ENCODE results near the gene HMGN1.
A peak's percentile ranks its signal among the peaks of the same experiment; 100 is the strongest.
"Not testable (repeated sequence)": the region's sequence is repeated elsewhere in the genome, so short reads cannot be mapped to it uniquely, and the experiment has no call there.

Gene HMGN1

DNA sequence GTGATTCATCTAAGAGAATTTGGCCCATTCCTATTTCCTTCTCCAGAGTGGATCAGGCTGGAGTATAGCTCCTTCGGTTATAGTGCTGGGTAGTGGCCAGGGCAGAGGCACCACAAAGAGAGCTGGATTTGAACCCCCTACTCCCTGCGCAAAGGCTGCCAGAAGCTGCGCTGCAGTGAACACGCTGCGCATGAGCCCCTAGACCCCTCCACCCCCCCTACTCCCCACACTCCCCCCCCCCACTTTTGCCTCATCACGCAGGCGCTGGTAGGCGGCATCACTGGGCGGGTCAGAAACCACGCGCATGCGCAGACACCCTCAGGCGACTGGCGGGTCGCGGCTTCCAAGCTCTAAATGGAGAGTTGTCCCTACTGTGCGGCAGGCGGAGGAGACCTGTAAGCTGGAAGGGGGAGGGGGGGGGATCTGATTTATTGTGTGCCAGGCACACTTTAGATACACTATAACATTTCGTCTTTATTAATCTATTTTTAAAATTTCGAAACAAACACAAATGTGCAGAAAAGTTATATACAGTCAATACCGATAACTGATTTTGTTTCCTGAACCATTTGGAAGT, 38.7 kb upstream of the HMGN1 start:
- H3K4me3 ChIP-seq = peak overlapping the region; percentile 73
- peak overlapping the region; percentile 46 to 88 for H3K27ac ChIP-seq
- DNase-seq (ENCODE audit: low spot score) = peak; percentile 90
- TF ChIP-seq, protein P1, sequence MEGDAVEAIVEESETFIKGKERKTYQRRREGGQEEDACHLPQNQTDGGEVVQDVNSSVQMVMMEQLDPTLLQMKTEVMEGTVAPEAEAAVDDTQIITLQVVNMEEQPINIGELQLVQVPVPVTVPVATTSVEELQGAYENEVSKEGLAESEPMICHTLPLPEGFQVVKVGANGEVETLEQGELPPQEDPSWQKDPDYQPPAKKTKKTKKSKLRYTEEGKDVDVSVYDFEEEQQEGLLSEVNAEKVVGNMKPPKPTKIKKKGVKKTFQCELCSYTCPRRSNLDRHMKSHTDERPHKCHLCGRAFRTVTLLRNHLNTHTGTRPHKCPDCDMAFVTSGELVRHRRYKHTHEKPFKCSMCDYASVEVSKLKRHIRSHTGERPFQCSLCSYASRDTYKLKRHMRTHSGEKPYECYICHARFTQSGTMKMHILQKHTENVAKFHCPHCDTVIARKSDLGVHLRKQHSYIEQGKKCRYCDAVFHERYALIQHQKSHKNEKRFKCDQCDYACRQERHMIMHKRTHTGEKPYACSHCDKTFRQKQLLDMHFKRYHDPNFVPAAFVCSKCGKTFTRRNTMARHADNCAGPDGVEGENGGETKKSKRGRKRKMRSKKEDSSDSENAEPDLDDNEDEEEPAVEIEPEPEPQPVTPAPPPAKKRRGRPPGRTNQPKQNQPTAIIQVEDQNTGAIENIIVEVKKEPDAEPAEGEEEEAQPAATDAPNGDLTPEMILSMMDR (IDR thresholded peaks at IDR 0.05) = no peak

- TF ChIP-seq, protein P1 (IDR thresholded peaks at IDR 0.05) = no peak
- no peak for DNase-seq (ENCODE audit: low spot score)
- H3K27ac ChIP-seq = peak overlapping the region in 1 of 2 donors; percentile 46
- H3K4me3 ChIP-seq = no peak overlapping the region
These were observed 38.0 kb upstream of the HMGN1 start for GRCh38 chr21:39386899-39387298.

- H3K4me3 ChIP-seq = peak overlapping the region; percentile 58
- peak overlapping the region in 1 of 2 donors; percentile 62 for H3K27ac ChIP-seq
- DNase-seq (ENCODE audit: low spot score) = no peak
- TF ChIP-seq, protein P1 (IDR thresholded peaks at IDR 0.05) = no peak
These were observed 37.3 kb upstream of the HMGN1 start for GRCh38 chr21:39386194-39386593.

DNA sequence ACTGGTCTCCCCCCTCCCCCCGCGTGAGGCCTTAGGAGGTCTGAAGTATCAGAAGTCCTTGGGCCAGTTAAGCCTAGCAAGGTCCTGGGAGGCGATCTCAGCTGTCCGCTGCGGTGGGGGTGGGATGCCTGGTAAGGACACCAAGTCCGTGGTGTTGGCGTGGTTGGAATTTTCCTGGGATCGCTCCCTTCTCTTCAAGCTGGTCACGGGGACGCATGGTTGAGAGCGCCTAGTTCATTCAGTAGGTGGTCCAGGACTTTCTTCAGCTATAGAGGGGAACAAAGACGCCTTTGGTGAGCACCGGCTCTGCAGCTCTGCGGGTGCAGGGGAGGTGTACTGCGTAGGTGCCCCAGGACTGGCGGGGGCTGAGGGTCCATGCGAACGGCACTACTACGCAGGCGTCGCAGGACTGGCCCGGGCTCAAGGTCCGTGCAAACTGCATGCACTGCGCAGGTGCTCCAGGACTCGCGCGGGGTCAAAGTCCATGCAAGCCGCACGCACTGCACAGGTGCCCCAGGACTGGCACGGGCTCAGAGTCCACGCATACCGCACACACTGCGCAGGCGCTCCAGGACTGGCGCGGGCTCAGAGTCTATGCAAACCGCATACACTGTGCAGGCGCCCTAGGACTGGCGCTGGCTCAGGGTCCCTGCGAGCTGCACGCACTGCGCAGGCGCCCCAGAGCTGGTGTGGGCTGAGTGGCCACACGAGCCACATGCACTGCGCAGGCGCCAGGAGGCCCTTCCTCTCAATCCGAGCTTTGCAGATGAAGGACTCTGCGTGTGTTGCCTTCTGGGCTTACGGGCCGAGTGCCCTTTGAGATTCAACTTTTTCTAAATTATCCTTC, 36.6 kb upstream of the HMGN1 start:
- peak overlapping the region; percentile 58 for H3K4me3 ChIP-seq
- TF ChIP-seq, protein P1 (IDR thresholded peaks at IDR 0.05) = no peak
- DNase-seq (ENCODE audit: low spot score) = no peak
- H3K27ac ChIP-seq = peak overlapping the region in 1 of 2 donors; percentile 62

DNA sequence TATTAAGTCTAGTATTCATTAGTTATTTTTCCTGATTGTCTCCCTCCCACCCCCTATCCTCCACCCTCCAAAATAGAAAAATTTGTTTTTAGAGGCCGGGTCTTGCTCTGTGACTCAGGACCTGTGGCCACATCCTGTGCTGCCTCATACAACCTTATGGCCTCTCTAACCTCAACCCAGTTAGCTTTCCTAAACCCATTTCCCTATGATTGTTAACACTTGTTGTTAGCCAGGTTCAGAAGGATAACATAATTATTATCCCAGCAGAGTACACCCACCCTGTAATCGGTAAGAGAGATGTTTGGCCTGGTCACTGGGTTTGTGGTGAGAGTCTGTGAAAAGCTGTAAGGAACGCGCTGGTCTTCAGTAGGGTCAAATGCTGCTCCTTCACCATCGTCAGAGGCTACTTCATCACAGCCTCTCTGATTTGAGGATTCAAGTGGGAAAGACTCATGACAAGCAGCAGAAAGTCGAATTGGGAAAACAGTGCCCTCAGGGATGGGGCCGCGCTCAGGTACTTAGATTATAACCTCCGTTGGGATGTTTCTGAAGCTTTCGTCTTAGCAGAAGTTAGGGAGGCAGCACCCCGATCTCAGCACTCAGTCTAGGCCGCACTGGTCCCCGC, 35.9 kb upstream of the HMGN1 start:
- TF ChIP-seq, protein P1 (IDR thresholded peaks at IDR 0.05) = no peak
- Histone ChIP-seq H3K27ac (peak overlapping the region in 1 of 2 donors; percentile 62), H3K4me3 (no peak overlapping the region)
- DNase-seq (ENCODE audit: low spot score) = no peak

DNA sequence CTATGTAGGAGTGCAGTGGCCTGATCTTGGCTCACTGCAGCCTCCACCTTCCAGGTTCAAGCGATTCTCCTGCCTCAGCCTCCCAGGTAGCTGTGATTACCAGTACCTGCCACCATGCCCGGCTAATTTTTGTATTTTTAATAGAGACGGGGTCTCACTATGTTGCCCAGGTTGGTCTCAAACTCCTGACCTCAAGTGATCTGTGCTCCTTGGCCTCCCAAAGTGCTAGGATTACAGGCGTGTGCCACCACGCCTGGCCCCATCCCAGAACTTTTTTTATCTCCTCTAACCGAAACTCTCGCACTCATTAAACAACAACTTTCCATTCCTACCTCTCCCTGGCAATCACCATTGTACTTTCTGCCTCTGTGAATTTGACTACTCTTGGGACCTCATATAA, 33.2 kb upstream of the HMGN1 start:
- DNase-seq (ENCODE audit: low spot score); H3K4me3 ChIP-seq; H3K27ac ChIP-seq: not testable (repeated sequence)

GRCh38 chr21:39381009-39381408, 32.1 kb upstream of the HMGN1 start:
- peak overlapping the region; percentile 89 to 94 for H3K27ac ChIP-seq
- TF ChIP-seq, protein P1 (IDR thresholded peaks at IDR 0.05) = no peak
- DNase-seq (ENCODE audit: low spot score) = no peak
- peak overlapping the region; percentile 80 for H3K4me3 ChIP-seq

Data from coronary artery (tissue), 2 donors.